OCI-LY7 (cell line): ENCODE data around the gene ATG16L2. TPM values are rescaled to one million over a fixed set of nuclear protein-coding genes. Genes with fewer than 3 reads are reported as not detected.
"Not testable (repeated sequence)": the region's sequence is repeated elsewhere in the genome, so short reads cannot be mapped to it uniquely, and the experiment has no call there.

Source experiments
- BruUV-seq: library from RNA; stranded (reverse); fragments of 400-500 nt; replicated peaks from 2 replicates; lab custom pipeline; 2021; lab: Mats Ljungman, UMichigan
- CTCF ChIA-PET: fragments of 300-600 bp; sonication (Branson Sonifier 250); formaldehyde crosslinking; loops from one replicate; lab custom pipeline; 2022; ENCODE audit warnings: antibody characterized with exemption; ENCODE audit not compliant: unreplicated experiment; lab: Charles Lee
- POLR2A ChIA-PET: fragments of 300-600 bp; sonication (Branson Sonifier 250); formaldehyde crosslinking; loops from one replicate; lab custom pipeline; 2022; ENCODE audit warnings: antibody characterized with exemption; lab: Charles Lee
- DNase-seq: peaks from one replicate; pipeline ENCODE4 v3.0.0-alpha.2; 2015; ENCODE audit warnings: low spot score
- H2AFZ ChIP-seq: fragments of 200-600 bp; sonication (generic), shearing (Covaris generic); 2 replicates; pipeline ENCODE4 v1.6.1; 2014; ENCODE audit warnings: mild to moderate bottlenecking, antibody characterized with exemption, low read length, moderate library complexity
- H3K27ac ChIP-seq: fragments of 200-600 bp; sonication (generic); 2 replicates; pipeline ENCODE4 v1.5.1; 2014; ENCODE audit warnings: mixed run types, low read depth, mild to moderate bottlenecking, moderate library complexity, low read length, inconsistent platforms; ENCODE audit not compliant: poor library complexity, severe bottlenecking
- H3K36me3 ChIP-seq: fragments of 200-600 bp; sonication (generic); 2 replicates; pipeline ENCODE4 v1.6.1; 2014; ENCODE audit warnings: mild to moderate bottlenecking, antibody characterized with exemption, low read length, moderate library complexity, mixed read lengths; ENCODE audit not compliant: insufficient read depth
- H3K4me1 ChIP-seq: fragments of 200-600 bp; sonication (generic); 2 replicates; pipeline ENCODE4 v1.5.1; 2014; ENCODE audit warnings: mild to moderate bottlenecking, low read length; ENCODE audit not compliant: insufficient read depth, poor library complexity, severe bottlenecking
- H3K4me2 ChIP-seq: fragments of 200-600 bp; sonication (generic); 2 replicates; pipeline ENCODE4 v1.6.1; 2014; ENCODE audit warnings: mild to moderate bottlenecking, low read length
- H3K4me3 ChIP-seq: fragments of 200-600 bp; sonication (generic); 2 replicates; pipeline ENCODE4 v1.5.1; 2014; ENCODE audit warnings: mild to moderate bottlenecking, low read depth, low read length; ENCODE audit not compliant: poor library complexity, severe bottlenecking
- H3K79me2 ChIP-seq: fragments of 200-600 bp; sonication (generic); 2 replicates; pipeline ENCODE4 v1.6.1; 2016; ENCODE audit warnings: low read depth, mild to moderate bottlenecking, low read length, moderate library complexity, mixed read lengths; ENCODE audit not compliant: insufficient read depth
- H3K9me2 ChIP-seq: fragments of 200-600 bp; sonication (generic); 2 replicates; pipeline ENCODE4 v1.6.1; 2016; ENCODE audit warnings: mild to moderate bottlenecking, low read length, mixed read lengths; ENCODE audit not compliant: insufficient read depth
- H3K9me3 ChIP-seq: fragments of 200-600 bp; sonication (generic); 2 replicates; pipeline ENCODE4 v1.6.1; 2014; ENCODE audit warnings: mild to moderate bottlenecking, mixed run types, low read length, mixed read lengths
- H4K20me1 ChIP-seq: fragments of 200-600 bp; sonication (generic); 2 replicates; pipeline ENCODE4 v1.6.1; 2014; ENCODE audit warnings: mild to moderate bottlenecking, antibody characterized with exemption, low read length, moderate library complexity, mixed read lengths; ENCODE audit not compliant: insufficient read depth
- EZH2phosphoT487 ChIP-seq: fragments of 200-600 bp; sonication (generic); IDR thresholded peaks from 2 replicates; pipeline ENCODE4 v1.6.1; 2018; ENCODE audit warnings: low read depth, borderline replicate concordance, mild to moderate bottlenecking, mixed run types, antibody characterized with exemption, low read length, moderate library complexity, mixed read lengths
- intact Hi-C: fragments of 100-400 bp; cut with micrococcal nuclease; formaldehyde crosslinking; loops from one replicate; pipeline ENCODE4 v1.10.0; 2022; ENCODE audit not compliant: unreplicated experiment
- total RNA-seq, 2 experiments: library from RNA; depleted of rRNA in 1 of 2; stranded (reverse); fragments of >200 nt in 1 of 2; shearing (Covaris generic) in 1 of 2; gene quantifications; 2 replicates each; pipeline ENCODE4 v1.2.3, GENCODE V29; 2014 to 2022
- TF ChIP-seq, protein P1 (sequence below): fragments of 200-600 bp; sonication (generic); conservative IDR thresholded peaks from 2 replicates; pipeline ENCODE4 v1.5.1; 2014; ENCODE audit warnings: mild to moderate bottlenecking, antibody characterized with exemption, low read length, moderate library complexity, mixed read lengths

The ATG16L2 gene
- total RNA-seq, 2 experiments from 2014 or later, result 103 to 108 TPM

DNA sequence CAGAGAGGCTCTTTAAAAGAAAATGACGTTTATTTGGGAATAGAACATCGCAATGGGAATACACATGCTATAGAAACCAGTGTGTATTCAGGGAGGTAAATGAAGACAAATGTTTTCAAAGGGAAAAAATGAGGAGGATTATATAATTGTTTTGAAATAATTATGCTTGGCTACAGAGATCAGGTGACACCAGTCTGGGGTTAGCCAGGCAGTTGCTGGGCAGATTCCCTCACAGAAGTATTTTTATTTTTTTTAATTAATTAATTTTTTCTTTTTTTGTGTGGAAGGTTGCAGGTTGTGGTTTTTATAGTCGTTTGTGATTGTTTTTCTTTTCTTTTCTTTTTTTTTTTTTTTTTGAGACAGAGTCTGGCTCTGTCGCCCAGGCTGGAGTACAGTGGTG lies 14.8 kb upstream of the ATG16L2 start:
- Histone ChIP-seq H3K4me3 (no peak overlapping the region), H3K4me2 (no peak overlapping the region), H3K36me3 (no peaks in the 10 kb centered on the region), H3K27ac (no peak overlapping the region), H3K4me1 (peaks cover 19% of the 10 kb centered on the region), H3K9me3 (no peaks in the 10 kb centered on the region), H3K9me2 (no peaks in the 10 kb centered on the region), H4K20me1 (no peaks in the 10 kb centered on the region), H3K79me2 (no peaks in the 10 kb centered on the region), H2AFZ (no peak overlapping the region)
- no peak for TF ChIP-seq EZH2phosphoT487
- TF ChIP-seq, protein P1, sequence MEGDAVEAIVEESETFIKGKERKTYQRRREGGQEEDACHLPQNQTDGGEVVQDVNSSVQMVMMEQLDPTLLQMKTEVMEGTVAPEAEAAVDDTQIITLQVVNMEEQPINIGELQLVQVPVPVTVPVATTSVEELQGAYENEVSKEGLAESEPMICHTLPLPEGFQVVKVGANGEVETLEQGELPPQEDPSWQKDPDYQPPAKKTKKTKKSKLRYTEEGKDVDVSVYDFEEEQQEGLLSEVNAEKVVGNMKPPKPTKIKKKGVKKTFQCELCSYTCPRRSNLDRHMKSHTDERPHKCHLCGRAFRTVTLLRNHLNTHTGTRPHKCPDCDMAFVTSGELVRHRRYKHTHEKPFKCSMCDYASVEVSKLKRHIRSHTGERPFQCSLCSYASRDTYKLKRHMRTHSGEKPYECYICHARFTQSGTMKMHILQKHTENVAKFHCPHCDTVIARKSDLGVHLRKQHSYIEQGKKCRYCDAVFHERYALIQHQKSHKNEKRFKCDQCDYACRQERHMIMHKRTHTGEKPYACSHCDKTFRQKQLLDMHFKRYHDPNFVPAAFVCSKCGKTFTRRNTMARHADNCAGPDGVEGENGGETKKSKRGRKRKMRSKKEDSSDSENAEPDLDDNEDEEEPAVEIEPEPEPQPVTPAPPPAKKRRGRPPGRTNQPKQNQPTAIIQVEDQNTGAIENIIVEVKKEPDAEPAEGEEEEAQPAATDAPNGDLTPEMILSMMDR, result no peak
- intact Hi-C loops, result no loop called here
- no peak for DNase-seq
- ChIA-PET CTCF (no interaction called here), POLR2A (interaction anchor here (0.7 kb wide), 1 partner anchor 820 kb away, joined by 4 read pairs; no protein-coding TSS in a partner anchor)
- no TSS peak for BruUV-seq

DNA sequence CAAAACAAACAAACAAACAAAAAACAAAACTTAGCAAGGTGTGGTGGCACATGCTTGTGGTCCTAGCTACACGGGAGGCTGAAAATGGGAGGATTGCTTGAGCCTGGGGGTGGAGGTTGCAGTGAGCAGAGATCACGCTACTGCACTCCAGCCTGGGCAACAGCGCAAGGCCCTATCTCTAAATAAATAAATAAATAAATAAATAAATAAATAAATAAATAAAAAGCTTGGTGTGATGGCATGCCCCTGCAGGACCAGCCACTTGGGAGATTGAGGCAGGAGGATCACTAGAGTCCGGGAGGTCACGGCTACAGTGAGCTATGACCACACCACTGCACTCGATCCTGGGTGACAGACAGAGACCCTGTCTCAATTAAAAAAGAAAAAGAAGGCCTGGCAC lies 11.4 kb upstream of the ATG16L2 start:
- Histone ChIP-seq H3K9me3 (no peaks in the 10 kb centered on the region), H3K4me3 (no peak overlapping the region), H3K27ac (no peak overlapping the region), H3K79me2 (no peaks in the 10 kb centered on the region), H3K4me2 (no peak overlapping the region), H3K36me3 (0 out of 2 replicates have a peak, but pooled peaks cover 3% of the 10 kb centered on the region), H3K9me2 (no peaks in the 10 kb centered on the region), H2AFZ (no peak overlapping the region), H3K4me1 (peaks cover 15% of the 10 kb centered on the region), H4K20me1 (no peaks in the 10 kb centered on the region)
- BruUV-seq, result no TSS peak
- ChIA-PET POLR2A (interaction anchor here (0.7 kb wide), 2 partner anchors 10 to 353 kb away, joined by 3 to 4 read pairs; no protein-coding TSS in a partner anchor), CTCF (no interaction called here)
- intact Hi-C loops, result no loop called here
- DNase-seq, result no peak
- no peak for TF ChIP-seq EZH2phosphoT487
- TF ChIP-seq, protein P1, result no peak

DNA sequence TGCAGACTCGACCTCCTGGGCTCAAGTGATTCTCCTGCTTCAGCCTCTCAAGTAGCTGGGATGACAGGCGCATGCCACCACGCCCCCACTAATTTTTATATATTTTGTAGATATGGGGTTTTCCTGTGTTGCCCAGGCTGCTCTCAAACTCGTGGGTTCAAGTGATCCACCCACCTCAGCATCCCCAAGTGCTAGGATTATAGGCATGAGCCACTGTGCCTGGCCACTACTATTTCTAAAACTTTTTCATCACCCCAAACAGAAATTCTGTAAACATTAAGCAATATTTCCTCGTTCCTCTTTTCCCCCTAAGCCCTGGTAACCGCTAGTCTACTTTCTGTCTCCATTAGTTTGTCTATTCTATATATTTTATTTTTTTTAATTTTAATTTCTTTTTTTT lies 9.0 kb upstream of the ATG16L2 start:
- H3K9me2 ChIP-seq, result no peaks in the 10 kb centered on the region
- no TSS peak for BruUV-seq
- DNase-seq, result no peak
- intact Hi-C loops, result no loop called here
- H3K36me3 ChIP-seq, result peaks cover 23% of the 10 kb centered on the region
- no peak overlapping the region for H2AFZ ChIP-seq
- H3K4me3 ChIP-seq, result no peak overlapping the region
- no peaks in the 10 kb centered on the region for H3K79me2 ChIP-seq
- no peaks in the 10 kb centered on the region for H3K9me3 ChIP-seq
- POLR2A ChIA-PET, result no interaction called here
- H4K20me1 ChIP-seq, result no peaks in the 10 kb centered on the region
- H3K27ac ChIP-seq, result no peak overlapping the region
- CTCF ChIA-PET, result no interaction called here
- peaks cover 3% of the 10 kb centered on the region for H3K4me1 ChIP-seq
- TF ChIP-seq, protein P1, result no peak
- TF ChIP-seq EZH2phosphoT487, result no peak
- H3K4me2 ChIP-seq, result no peak overlapping the region

DNA sequence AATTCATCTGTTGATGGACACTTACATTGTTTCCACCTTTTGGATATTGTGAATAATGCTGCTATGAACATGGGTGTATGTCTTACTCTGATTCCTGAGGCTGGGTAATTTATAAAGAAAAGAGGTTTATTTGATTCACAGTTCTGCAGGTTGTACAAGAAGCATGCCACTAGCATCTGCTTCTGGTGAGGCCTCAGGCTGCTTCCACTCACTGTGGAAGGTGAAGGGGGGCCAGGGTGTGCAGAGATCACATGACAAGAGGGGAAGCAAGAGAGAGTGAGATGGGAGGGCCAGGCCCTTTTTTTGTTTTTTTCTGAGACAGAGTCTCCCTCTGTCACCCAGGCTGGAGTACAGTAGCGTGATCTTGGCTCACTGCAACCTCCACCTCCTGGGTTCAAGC lies 7.8 kb upstream of the ATG16L2 start:
- H3K27ac ChIP-seq, BruUV-seq, H3K4me2 ChIP-seq, H3K9me2 ChIP-seq, H3K79me2 ChIP-seq, CTCF ChIA-PET, H4K20me1 ChIP-seq, POLR2A ChIA-PET, DNase-seq, H3K4me3 ChIP-seq, intact Hi-C loops, H3K9me3 ChIP-seq, H2AFZ ChIP-seq, H3K4me1 ChIP-seq: not testable (repeated sequence)
- H3K36me3 ChIP-seq, result peaks cover 32% of the 10 kb centered on the region
